Peyer's patch (tissue), 4 donors: ENCODE data around the gene ANKRD13D.

Experiments
- POLR2A ChIP-seq, 2 donors: fragments of 450-650 bp; IDR thresholded peaks; one replicate each; pipeline ENCODE4 v1.5.1; 2017; ENCODE audit warnings: antibody characterized with exemption in 2 of 2, mild to moderate bottlenecking in 2 of 2, moderate library complexity in 2 of 2
- TF ChIP-seq, protein P1 (sequence below), 6 experiments: fragments of 450-650 bp in 4 of 6; fragments of 200-600 bp in 2 of 6; sonication (generic) in 1 of 6; IDR thresholded peaks; one replicate each; pipeline ENCODE4 v1.5.1; 2017 to 2019; ENCODE audit warnings: antibody characterized with exemption in 6 of 6, mild to moderate bottlenecking in 3 of 6, moderate library complexity in 1 of 6

DNA sequence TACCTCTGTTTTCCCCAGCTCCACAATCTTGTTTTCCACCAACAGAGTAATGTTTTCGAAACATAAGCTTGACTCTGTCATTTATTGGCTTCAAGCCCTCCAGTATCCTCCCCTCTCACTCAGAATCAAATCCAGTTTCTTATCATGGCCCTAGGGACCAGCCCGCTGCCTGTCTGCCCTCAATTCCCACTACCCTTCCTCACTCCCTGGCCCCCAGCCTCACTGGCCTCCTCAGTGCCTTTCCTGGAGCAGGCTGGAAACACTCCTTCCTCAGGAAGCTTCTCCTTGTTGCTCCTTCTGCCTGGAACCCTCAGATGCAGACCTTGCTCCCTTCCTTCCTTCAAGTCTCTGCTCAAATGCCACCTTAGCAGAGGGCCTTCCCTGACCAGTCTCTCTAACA is 60.4 kb downstream of the ANKRD13D start:
- TF ChIP-seq, protein P1, sequence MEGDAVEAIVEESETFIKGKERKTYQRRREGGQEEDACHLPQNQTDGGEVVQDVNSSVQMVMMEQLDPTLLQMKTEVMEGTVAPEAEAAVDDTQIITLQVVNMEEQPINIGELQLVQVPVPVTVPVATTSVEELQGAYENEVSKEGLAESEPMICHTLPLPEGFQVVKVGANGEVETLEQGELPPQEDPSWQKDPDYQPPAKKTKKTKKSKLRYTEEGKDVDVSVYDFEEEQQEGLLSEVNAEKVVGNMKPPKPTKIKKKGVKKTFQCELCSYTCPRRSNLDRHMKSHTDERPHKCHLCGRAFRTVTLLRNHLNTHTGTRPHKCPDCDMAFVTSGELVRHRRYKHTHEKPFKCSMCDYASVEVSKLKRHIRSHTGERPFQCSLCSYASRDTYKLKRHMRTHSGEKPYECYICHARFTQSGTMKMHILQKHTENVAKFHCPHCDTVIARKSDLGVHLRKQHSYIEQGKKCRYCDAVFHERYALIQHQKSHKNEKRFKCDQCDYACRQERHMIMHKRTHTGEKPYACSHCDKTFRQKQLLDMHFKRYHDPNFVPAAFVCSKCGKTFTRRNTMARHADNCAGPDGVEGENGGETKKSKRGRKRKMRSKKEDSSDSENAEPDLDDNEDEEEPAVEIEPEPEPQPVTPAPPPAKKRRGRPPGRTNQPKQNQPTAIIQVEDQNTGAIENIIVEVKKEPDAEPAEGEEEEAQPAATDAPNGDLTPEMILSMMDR (IDR thresholded peaks at IDR 0.05): no peak
- no peak for TF ChIP-seq POLR2A (IDR thresholded peaks at IDR 0.05)
